SK-MEL-5 (cell line): Measurements from ENCODE around the gene AAR2. TPM values are rescaled to one million over a fixed set of nuclear protein-coding genes. Genes with fewer than 3 reads are reported as not detected.

Experiments used
- DNase-seq: peaks from one replicate; pipeline ENCODE4 v3.0.0-alpha.2; 2016; ENCODE audit warnings: low read depth, low spot score
- in situ Hi-C: cut with HindIII; loops from 2 replicates; pipeline ENCODE4 v1.10.0; 2016; ENCODE audit warnings: low sequenced_read_pairs, high pct_unique_total_duplicates, low pct_unique_long_range_greater_than_20kb
- total RNA-seq: library from RNA; depleted of rRNA; stranded (reverse); fragments of >200 nt; shearing (Covaris generic); gene quantifications from 2 replicates; pipeline ENCODE4 v1.2.3, GENCODE V29; 2014; rRNA removed

Gene AAR2
- total RNA-seq, 1 experiment from 2014 or later: 46.9 TPM

- in situ Hi-C loops: no loop called here
- DNase-seq: no peak
These were observed 62.6 kb downstream of the AAR2 start for GRCh38 chr20:36298795-36299339.

- in situ Hi-C loops: no loop called here
These were observed 63.2 kb downstream of the AAR2 start for GRCh38 chr20:36299459-36299858.

GRCh38 chr20:36301359-36302119 is 65.3 kb downstream of the AAR2 start:
- DNase-seq: no peak
- in situ Hi-C loops: no loop called here

More at GRCh38 chr20:36299459-36299858, 63.2 kb downstream of the AAR2 start:
- no peak for DNase-seq

- no peak for DNase-seq
- in situ Hi-C loops: no loop called here
These were observed 66.8 kb downstream of the AAR2 start for GRCh38 chr20:36303020-36303595.

GRCh38 chr20:36303831-36304230 is 67.6 kb downstream of the AAR2 start:
- no peak for DNase-seq
- in situ Hi-C loops: no loop called here

- in situ Hi-C loops: no loop called here
- no peak for DNase-seq
These were observed 68.7 kb downstream of the AAR2 start for GRCh38 chr20:36304786-36305495.

GRCh38 chr20:36305602-36306551 is 69.6 kb downstream of the AAR2 start, which contains the start of gene DLGAP4:
TSS of gene DLGAP4 (plus strand) at chr20:36306339. CDS start at chr20:36431718, 125,379 bp downstream.
- no peak for DNase-seq
- in situ Hi-C loops: no loop called here

Other genes with a start within 250 kb of the AAR2 start
- gene EPB41L1, start 81.7 kb upstream of the AAR2 start, total RNA-seq: 6.0 and 9.8 TPM in 2 replicates
- 14.2 and 17.4 TPM in 2 replicates for gene DLGAP4, start 69.9 kb downstream of the AAR2 start, total RNA-seq